B cell (primary cell): ENCODE data around the gene TTLL11.

Experiments
- CTCF ChIP-seq: fragments of 200-600 bp; IDR thresholded peaks from one replicate; pipeline ENCODE4 v1.8.0; 2022; ENCODE audit warnings: antibody characterized with exemption, mild to moderate bottlenecking
- EZH2 ChIP-seq: IDR thresholded peaks from 2 replicates; pipeline ENCODE4 v1.6.1; 2012; ENCODE audit warnings: borderline replicate concordance, low read depth, mild to moderate bottlenecking, moderate library complexity, low read length; ENCODE audit not compliant: insufficient read depth, poor library complexity, severe bottlenecking

- TF ChIP-seq CTCF (no peak), EZH2 (no peak)
These were observed 5.5 kb downstream of the TTLL11 start for GRCh38 chr9:122087406-122088200.
